Retinal pigment epithelial cell (primary cell): ENCODE measurements around the gene ZZZ3.
"Not testable (repeated sequence)": the region's sequence is repeated elsewhere in the genome, so short reads cannot be mapped to it uniquely, and the experiment has no call there.

ENCODE experiments used
- DNase-seq: peaks from one replicate; pipeline ENCODE4 v3.0.0-alpha.2; 2010; ENCODE audit warnings: low read depth
- H3K4me3 ChIP-seq: 2 replicates; pipeline ENCODE4 v1.5.1; 2011; ENCODE audit warnings: mild to moderate bottlenecking, low read length, control low read depth, moderate library complexity
- TF ChIP-seq, protein P1 (sequence below): conservative IDR thresholded peaks from 2 replicates; pipeline ENCODE4 v1.5.1; 2011; ENCODE audit warnings: low read depth, low read length, control low read depth, inconsistent platforms

Gene ZZZ3

DNA sequence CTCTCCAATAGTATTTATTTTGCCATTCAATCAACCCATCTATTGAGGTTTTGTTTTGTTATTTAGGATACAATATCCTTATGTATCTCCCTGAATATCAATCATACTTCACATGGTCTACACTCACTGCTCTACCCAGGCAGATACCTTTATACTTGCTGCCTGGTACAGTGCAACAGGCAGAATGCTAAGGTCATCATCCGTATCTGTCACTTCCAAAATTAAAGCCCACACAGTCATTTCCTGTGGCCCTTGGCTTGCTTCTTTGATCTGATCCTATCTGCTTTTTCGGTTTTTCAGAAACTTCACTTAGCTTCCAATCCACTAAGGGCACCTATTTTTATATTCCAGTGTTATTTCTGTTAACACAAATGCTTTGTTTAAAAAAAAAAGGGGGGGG lies 22.3 kb upstream of the ZZZ3 start:
- TF ChIP-seq, protein P1, sequence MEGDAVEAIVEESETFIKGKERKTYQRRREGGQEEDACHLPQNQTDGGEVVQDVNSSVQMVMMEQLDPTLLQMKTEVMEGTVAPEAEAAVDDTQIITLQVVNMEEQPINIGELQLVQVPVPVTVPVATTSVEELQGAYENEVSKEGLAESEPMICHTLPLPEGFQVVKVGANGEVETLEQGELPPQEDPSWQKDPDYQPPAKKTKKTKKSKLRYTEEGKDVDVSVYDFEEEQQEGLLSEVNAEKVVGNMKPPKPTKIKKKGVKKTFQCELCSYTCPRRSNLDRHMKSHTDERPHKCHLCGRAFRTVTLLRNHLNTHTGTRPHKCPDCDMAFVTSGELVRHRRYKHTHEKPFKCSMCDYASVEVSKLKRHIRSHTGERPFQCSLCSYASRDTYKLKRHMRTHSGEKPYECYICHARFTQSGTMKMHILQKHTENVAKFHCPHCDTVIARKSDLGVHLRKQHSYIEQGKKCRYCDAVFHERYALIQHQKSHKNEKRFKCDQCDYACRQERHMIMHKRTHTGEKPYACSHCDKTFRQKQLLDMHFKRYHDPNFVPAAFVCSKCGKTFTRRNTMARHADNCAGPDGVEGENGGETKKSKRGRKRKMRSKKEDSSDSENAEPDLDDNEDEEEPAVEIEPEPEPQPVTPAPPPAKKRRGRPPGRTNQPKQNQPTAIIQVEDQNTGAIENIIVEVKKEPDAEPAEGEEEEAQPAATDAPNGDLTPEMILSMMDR: no peak
- H3K4me3 ChIP-seq: no peak overlapping the region
- no peak for DNase-seq

DNA sequence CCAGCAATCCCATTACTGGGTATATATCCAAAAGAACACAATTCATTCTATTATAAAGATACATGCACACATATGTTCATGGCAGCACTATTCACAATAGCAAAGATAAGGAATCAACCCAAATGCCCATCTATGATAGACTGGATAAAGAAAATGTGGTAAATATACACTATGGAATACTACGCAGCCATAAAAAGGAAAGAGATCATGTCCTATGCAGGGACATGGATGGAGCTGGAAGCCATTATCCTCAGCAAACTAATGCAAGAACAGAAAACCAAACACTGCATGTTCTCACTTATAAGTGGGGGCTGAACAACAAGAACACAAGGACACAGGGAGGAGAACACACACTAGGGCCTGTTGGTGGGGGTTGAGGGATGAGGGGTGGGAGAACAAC lies 17.2 kb upstream of the ZZZ3 start:
- not testable (repeated sequence) for H3K4me3 ChIP-seq, DNase-seq

DNA sequence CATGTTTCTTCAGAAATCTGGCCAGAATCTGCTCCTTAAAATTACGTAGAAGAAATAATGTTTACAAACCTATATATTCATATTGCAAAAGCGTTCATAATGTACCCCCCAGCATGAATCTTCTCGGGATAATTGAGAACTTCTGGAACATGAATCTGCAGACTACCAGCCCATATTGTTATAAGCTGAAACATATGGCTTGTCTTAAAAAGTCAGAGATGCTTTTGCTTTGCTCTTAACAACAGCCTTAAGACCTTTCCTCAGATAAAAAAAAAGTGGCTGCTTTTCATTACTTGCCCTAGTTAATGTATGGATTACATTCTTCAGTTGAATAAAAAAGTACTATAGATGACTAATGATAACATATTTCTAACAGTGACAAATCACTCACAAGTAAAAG lies 15.0 kb upstream of the ZZZ3 start:
- H3K4me3 ChIP-seq: no peak overlapping the region
- TF ChIP-seq, protein P1: no peak
- no peak for DNase-seq

DNA sequence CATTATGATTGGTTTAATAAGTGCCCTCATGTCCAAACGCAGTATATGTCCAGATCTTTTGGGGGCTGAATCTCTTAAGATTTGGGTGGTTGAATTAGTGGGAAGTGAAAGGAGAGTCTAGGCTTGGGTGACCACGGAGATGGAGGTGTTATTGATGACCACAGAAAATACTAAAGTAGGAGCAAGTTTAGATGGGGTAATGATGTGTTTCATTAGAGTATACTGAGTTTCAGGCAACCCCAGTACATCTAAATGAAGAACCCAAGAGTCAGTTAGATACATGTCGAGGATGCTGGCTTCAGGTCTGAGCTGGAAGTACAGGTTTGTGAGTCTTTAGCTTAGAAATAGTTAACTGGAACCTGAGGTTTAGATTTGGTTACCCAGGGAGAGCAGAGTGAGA lies 6.5 kb upstream of the ZZZ3 start:
- TF ChIP-seq, protein P1: no peak
- no peak for DNase-seq
- no peak overlapping the region for H3K4me3 ChIP-seq

DNA sequence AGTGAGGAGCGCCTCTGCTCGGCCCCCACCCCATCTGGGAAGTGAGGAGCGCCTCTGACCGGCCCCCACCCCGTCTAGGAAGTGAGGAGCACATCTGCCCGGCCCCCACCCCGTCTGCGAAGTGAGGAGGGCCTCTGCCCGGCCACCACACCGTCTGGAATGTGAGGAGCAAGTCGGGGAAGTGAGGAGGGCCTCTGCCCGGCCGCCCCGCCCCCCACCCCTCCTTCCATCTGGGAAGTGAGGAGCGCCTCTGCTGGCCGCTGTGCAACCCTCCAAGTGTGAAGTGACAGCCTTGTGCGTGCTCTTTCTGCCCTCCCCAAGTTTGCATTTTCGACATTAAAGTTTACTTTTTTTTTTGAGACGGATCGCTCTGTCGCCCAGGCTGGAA lies 5.1 kb upstream of the ZZZ3 start:
- no peak for DNase-seq
- peak overlapping the region; percentile 10 for H3K4me3 ChIP-seq
- TF ChIP-seq, protein P1: peak; percentile 52

DNA sequence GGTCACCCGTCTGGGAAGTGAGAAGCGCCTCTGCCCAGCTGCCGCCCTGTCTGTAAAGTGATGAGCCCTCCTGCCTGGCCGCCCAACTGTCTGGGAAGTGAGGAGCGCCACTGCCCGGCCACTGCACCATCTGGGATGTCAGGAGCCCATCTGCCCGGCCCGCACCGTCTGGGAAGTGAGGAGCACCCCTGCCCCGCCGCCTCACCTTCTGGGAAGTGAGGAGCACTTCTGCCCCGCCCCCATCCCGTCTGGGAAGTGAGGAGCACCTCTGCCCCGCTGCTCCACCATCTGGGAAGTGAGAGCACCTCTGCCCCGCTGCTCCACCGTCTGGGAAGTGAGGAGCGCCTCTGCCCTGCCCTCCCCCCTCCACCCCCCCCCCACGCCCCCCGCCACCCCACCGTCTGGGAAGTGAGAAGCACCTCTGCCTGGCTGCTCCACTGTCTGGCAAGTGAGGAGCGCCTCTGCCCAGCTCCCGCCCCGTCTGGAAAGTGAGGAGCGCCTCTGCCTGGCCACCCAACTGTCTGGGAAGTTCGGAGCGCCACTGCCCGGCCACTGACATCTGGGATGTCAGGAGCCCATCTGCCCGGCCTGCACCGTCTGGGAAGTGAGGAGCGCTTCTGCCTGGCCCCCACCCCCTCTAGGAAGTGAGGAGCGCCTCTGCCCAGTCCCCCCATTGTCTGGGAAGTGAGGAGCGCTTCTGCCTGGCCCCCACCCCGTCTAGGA lies 4.5 kb upstream of the ZZZ3 start:
- TF ChIP-seq, protein P1: no peak
- no peak overlapping the region for H3K4me3 ChIP-seq
- DNase-seq: no peak

DNA sequence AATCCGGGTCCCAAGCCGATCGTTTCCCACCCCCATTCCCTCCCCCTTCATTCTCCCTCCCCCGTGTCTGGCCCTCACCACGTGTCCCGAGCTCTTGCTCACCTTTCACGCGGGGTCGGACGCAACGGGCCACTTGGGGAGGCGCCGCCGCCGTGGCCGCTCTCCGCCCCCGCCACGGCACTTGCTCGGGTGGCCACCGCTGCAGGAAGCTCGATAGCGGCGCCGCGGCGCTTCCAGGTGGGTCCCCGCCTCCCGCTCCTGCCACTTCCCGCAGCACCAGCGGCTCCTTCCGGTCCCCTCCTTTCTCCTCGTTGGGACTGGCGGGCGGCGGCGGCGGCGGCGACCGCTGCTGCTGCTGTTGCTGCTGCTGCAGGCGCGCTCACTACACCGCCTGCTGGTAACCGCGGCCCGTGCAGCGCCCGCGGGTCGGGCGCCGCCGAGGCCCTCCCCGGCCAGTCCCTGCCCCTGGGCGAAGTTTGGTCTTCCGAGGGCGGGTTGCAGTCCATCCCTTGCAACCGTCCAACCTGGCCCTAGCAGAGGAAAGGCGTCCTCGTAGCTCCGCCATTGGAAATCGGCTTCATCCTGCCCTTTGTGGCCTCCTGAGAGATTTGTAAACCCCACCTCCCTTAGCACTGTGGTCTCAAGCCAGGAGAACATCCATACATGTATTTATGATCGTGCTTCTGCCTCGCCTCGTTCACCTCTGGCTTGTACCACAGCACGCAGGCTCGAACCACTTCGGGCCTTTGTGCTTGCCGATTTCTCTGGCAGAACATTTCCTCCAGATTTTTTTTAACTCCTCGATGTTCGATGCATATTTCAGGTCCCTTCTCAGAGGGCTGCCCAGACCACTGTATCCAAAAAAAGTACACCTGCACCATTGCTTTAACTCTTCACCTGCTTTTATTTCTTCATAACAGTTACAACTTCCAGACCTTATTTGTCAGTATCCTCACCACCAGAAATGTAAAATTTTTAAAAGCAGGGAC lies 996 bp upstream of the ZZZ3 start:
- peak; percentile 62 for DNase-seq
- peak overlapping the region; percentile 98 for H3K4me3 ChIP-seq
- TF ChIP-seq, protein P1: peak; percentile 62
